HepG2 (cell line): ENCODE results near the gene ATXN7L3. TPM values are rescaled to one million over a fixed set of nuclear protein-coding genes. Genes with fewer than 3 reads are reported as not detected.

ENCODE experiments used
- ARNT ChIP-seq: fragments of 450-650 bp; IDR thresholded peaks from 2 replicates; pipeline ENCODE4 v1.6.1; 2017
- CBFB ChIP-seq: sonication (generic); formaldehyde crosslinking; IDR thresholded peaks from 2 replicates; pipeline ENCODE4 v1.4.0; 2020; ENCODE audit warnings: missing genetic modification reagents
- CBX5 ChIP-seq: sonication (generic); formaldehyde crosslinking; IDR thresholded peaks from 2 replicates; pipeline ENCODE4 v1.4.0; 2020; ENCODE audit warnings: missing genetic modification reagents, borderline replicate concordance
- CREM ChIP-seq, 2 experiments: sonication (generic) in 1 of 2; formaldehyde crosslinking in 1 of 2; IDR thresholded peaks; 2 replicates each; pipeline versions ENCODE4 v1.4.0 to v1.6.1; 2016 to 2020; ENCODE audit warnings: antibody characterized with exemption in 1 of 2, mild to moderate bottlenecking in 1 of 2, missing genetic modification reagents in 1 of 2
- FOSL2 ChIP-seq: sonication (generic); formaldehyde crosslinking; IDR thresholded peaks from 2 replicates; pipeline ENCODE4 v1.4.0; 2020; ENCODE audit warnings: missing genetic modification reagents
- FOXP1 ChIP-seq, 2 experiments: fragments of 450-650 bp in 1 of 2; IDR thresholded peaks; 2 replicates each; pipeline ENCODE4 v1.6.1; 2017 to 2018; ENCODE audit warnings: antibody characterized with exemption in 1 of 2
- HDAC1 ChIP-seq: sonication (generic); formaldehyde crosslinking; IDR thresholded peaks from 2 replicates; pipeline ENCODE4 v1.5.1; 2020; ENCODE audit warnings: mild to moderate bottlenecking, missing genetic modification reagents
- HDAC2 ChIP-seq: sonication (generic); formaldehyde crosslinking; IDR thresholded peaks from 2 replicates; pipeline ENCODE4 v1.4.0; 2020; ENCODE audit warnings: missing genetic modification reagents
- HMGA1 ChIP-seq: sonication (generic); formaldehyde crosslinking; conservative IDR thresholded peaks from 2 replicates; pipeline ENCODE4 v1.4.0; 2020; ENCODE audit warnings: missing genetic modification reagents
- KDM4B ChIP-seq: sonication (generic); formaldehyde crosslinking; IDR thresholded peaks from 2 replicates; pipeline ENCODE4 v1.4.0; 2020; ENCODE audit warnings: missing genetic modification reagents
- KLF15 ChIP-seq: sonication (generic); formaldehyde crosslinking; IDR thresholded peaks from 2 replicates; pipeline ENCODE4 v1.8.1; 2023; ENCODE audit warnings: borderline replicate concordance, mild to moderate bottlenecking, inconsistent platforms, missing genetic modification reagents, mixed read lengths
- MATR3 ChIP-seq: sonication (generic); formaldehyde crosslinking; IDR thresholded peaks from 2 replicates; pipeline ENCODE4 v1.4.0; 2020; ENCODE audit warnings: missing genetic modification reagents
- MBD4 ChIP-seq: IDR thresholded peaks from 2 replicates; pipeline ENCODE4 v1.6.1; 2012; ENCODE audit warnings: low read length, inconsistent platforms, borderline replicate concordance
- MXD4 ChIP-seq: IDR thresholded peaks from 2 replicates; pipeline ENCODE4 v1.6.1; 2016; ENCODE audit warnings: mild to moderate bottlenecking, missing biosample characterization, missing genetic modification reagents
- NFATC3 ChIP-seq: sonication (generic); formaldehyde crosslinking; IDR thresholded peaks from 2 replicates; pipeline ENCODE4 v1.5.1; 2020; ENCODE audit warnings: mild to moderate bottlenecking, missing genetic modification reagents
- POLR2AphosphoS2 ChIP-seq: IDR thresholded peaks from 2 replicates; pipeline ENCODE4 v1.6.1; 2011; ENCODE audit warnings: low read depth, low read length, improper control_type of control experiment
- SALL2 ChIP-seq: sonication (generic); formaldehyde crosslinking; IDR thresholded peaks from 2 replicates; pipeline ENCODE4 v1.8.1; 2023; ENCODE audit warnings: mild to moderate bottlenecking, missing genetic modification reagents, inconsistent platforms
- XRCC5 ChIP-seq: fragments of 200-400 bp; formaldehyde crosslinking; optimal IDR thresholded peaks from 2 replicates; pipeline ENCODE3; 2017; ENCODE audit warnings: mild to moderate bottlenecking, low read length
- ZBTB3 ChIP-seq: sonication (generic); formaldehyde crosslinking; IDR thresholded peaks from 2 replicates; pipeline ENCODE4 v1.4.0; 2020; ENCODE audit warnings: low read depth, mild to moderate bottlenecking, moderate library complexity, missing genetic modification reagents, borderline replicate concordance
- ZMAT3 ChIP-seq: sonication (generic); formaldehyde crosslinking; conservative IDR thresholded peaks from 2 replicates; pipeline ENCODE4 v1.7.0; 2021; ENCODE audit warnings: missing genetic modification reagents
- ZNF17 ChIP-seq: sonication (generic); formaldehyde crosslinking; IDR thresholded peaks from 2 replicates; pipeline ENCODE4 v1.5.0; 2020; ENCODE audit warnings: mild to moderate bottlenecking, missing genetic modification reagents
- ZNF337 ChIP-seq: sonication (generic); formaldehyde crosslinking; IDR thresholded peaks from 2 replicates; pipeline ENCODE4 v1.5.1; 2020; ENCODE audit warnings: missing genetic modification reagents, low read depth, mild to moderate bottlenecking, borderline replicate concordance
- polyA plus RNA-seq, 8 experiments: library from polyadenylated mRNA; depleted of rRNA in 3 of 8; stranded (reverse) in 7 of 8; unstranded in 1 of 8; fragments of >200 nt; fragmentation: Illumina TruSeq in 4 of 8; extraction: Trizol in 4 of 8; gene quantifications; 2 replicates each; pipeline versions ENCODE4 v1.2.1 to v1.2.3, GENCODE V29; 2011 to 2016; ENCODE audit warnings: low read depth in 4 of 8, missing spikeins in 1 of 8, mixed read lengths in 1 of 8; ENCODE audit not compliant: insufficient read depth in 1 of 8
- total RNA-seq, 5 experiments: library from RNA; depleted of rRNA; stranded (reverse); fragments of >200 nt; fragmentation: Illumina TruSeq; extraction: Trizol; gene quantifications; 2 replicates each; pipeline ENCODE4 v1.2.3, GENCODE V29; 2016; ENCODE audit warnings: low read depth in 1 of 5
- TF ChIP-seq, protein P1 (sequence below): sonication (generic); formaldehyde crosslinking; IDR thresholded peaks from 2 replicates; pipeline ENCODE4 v1.8.0; 2022; ENCODE audit warnings: missing genetic modification reagents, low read depth, mild to moderate bottlenecking, borderline replicate concordance
- TF ChIP-seq, protein P2 (sequence below): sonication (generic); formaldehyde crosslinking; IDR thresholded peaks from 2 replicates; pipeline ENCODE4 v1.9.0; 2021; ENCODE audit warnings: missing genetic modification reagents, borderline replicate concordance
- TF ChIP-seq, protein P3 (sequence below): sonication (generic); formaldehyde crosslinking; IDR thresholded peaks from 2 replicates; pipeline ENCODE4 v1.5.1; 2020; ENCODE audit warnings: missing genetic modification reagents, mild to moderate bottlenecking, borderline replicate concordance

Gene ATXN7L3
- total and polyA plus RNA-seq, 2 of the 13 experiments (the other 11 are each of a cell fraction or from before 2014, with no cell fraction given) = 44.5 to 59.1 TPM

DNA sequence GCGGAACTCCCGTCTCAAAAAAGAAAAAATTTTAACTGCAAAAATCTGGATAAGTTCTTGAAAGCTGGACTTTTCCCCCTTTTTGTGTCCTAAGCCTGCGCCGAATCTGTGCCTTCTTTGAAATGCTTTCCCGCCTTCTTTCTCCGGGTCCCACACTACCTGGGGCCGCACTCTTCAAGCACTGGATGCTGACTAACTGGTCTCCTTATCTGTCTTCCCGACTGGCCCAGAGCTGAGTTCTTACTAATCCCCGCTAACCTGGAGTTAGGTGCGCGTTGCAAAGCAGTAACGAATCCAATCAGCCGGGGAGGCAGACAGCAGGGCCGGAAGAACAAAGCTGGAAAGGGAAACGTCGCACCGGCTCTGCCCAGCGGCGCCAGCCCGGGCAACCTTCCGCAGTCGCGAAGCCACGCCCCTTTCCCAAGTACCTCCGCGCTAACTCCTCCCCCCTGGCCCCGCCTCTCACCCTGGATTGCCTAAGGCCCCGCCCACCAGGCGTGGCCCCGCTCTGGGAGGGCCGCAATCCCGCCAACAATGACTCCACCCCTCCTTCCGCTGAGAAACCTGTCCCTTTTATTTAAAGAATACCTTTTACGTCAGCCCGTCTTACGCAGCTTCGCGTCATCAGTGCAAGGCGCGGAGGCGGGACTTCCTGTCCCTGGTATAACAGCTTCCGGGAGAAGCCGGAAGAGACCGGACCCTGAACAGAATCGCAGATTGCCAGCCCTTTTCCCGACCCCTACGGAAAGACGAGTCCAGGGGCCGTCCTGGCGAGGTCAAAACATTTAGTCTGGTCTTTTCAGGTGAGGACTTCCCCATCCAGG is 13.2 kb downstream of the ATXN7L3 start, which contains the start of gene TMUB2 (continued):
- TF ChIP-seq MXD4 (peak; percentile 76; the same call in 1 of the 2 replicates), KLF15 (no peak; the same call in 1 of the 2 replicates), ZNF17 (no peak), ZNF337 (CRISPR knock-in tag) (no peak), CBFB (CRISPR knock-in tag) (no peak; the same call in 1 of the 2 replicates), ZBTB3 (CRISPR knock-in tag) (0 out of 2 replicates have a peak, but pooled peaks have one; percentile 35), CREM (IDR thresholded peaks at IDR 0.05) (peak; percentile 99), CREM (CRISPR knock-in tag; IDR thresholded peaks at IDR 0.05) (peak; percentile 82), MBD4 (no peak), POLR2AphosphoS2 (no peak), ZMAT3 (CRISPR knock-in tag) (0 out of 2 replicates have a peak, but pooled peaks have one; percentile 76), FOSL2 (CRISPR knock-in tag) (peak; percentile 40), SALL2 (CRISPR knock-in tag) (peak; percentile 88), HDAC2 (no peak; the same call in 1 of the 2 replicates), XRCC5 (peak; percentile 46), NFATC3 (CRISPR knock-in tag) (no peak), CBX5 (CRISPR knock-in tag) (no peak), HDAC1 (CRISPR knock-in tag) (peak; percentile 88), ARNT (no peak), KDM4B (CRISPR knock-in tag) (no peak), FOXP1 (IDR thresholded peaks at IDR 0.05) (no peak), FOXP1 (CRISPR knock-in tag; IDR thresholded peaks at IDR 0.05) (no peak), HMGA1 (no peak), MATR3 (no peak)
- TF ChIP-seq, protein P1, sequence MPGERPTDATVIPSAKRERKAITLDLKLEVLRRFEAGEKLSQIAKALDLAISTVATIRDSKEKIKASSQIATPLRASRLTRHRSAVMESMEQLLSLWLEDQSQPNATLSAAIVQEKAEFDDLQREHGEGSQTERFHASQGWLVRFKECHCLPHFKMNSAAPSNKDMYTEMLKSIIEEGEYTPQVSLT (CRISPR knock-in tag) = no peak
- TF ChIP-seq, protein P2, sequence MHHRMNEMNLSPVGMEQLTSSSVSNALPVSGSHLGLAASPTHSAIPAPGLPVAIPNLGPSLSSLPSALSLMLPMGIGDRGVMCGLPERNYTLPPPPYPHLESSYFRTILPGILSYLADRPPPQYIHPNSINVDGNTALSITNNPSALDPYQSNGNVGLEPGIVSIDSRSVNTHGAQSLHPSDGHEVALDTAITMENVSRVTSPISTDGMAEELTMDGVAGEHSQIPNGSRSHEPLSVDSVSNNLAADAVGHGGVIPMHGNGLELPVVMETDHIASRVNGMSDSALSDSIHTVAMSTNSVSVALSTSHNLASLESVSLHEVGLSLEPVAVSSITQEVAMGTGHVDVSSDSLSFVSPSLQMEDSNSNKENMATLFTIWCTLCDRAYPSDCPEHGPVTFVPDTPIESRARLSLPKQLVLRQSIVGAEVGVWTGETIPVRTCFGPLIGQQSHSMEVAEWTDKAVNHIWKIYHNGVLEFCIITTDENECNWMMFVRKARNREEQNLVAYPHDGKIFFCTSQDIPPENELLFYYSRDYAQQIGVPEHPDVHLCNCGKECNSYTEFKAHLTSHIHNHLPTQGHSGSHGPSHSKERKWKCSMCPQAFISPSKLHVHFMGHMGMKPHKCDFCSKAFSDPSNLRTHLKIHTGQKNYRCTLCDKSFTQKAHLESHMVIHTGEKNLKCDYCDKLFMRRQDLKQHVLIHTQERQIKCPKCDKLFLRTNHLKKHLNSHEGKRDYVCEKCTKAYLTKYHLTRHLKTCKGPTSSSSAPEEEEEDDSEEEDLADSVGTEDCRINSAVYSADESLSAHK (CRISPR knock-in tag) = no peak
- TF ChIP-seq, protein P3, sequence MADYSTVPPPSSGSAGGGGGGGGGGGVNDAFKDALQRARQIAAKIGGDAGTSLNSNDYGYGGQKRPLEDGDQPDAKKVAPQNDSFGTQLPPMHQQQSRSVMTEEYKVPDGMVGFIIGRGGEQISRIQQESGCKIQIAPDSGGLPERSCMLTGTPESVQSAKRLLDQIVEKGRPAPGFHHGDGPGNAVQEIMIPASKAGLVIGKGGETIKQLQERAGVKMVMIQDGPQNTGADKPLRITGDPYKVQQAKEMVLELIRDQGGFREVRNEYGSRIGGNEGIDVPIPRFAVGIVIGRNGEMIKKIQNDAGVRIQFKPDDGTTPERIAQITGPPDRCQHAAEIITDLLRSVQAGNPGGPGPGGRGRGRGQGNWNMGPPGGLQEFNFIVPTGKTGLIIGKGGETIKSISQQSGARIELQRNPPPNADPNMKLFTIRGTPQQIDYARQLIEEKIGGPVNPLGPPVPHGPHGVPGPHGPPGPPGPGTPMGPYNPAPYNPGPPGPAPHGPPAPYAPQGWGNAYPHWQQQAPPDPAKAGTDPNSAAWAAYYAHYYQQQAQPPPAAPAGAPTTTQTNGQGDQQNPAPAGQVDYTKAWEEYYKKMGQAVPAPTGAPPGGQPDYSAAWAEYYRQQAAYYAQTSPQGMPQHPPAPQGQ (CRISPR knock-in tag) = no peak
